ENCODE measurements around the gene BAIAP2.

Gene BAIAP2

DNA sequence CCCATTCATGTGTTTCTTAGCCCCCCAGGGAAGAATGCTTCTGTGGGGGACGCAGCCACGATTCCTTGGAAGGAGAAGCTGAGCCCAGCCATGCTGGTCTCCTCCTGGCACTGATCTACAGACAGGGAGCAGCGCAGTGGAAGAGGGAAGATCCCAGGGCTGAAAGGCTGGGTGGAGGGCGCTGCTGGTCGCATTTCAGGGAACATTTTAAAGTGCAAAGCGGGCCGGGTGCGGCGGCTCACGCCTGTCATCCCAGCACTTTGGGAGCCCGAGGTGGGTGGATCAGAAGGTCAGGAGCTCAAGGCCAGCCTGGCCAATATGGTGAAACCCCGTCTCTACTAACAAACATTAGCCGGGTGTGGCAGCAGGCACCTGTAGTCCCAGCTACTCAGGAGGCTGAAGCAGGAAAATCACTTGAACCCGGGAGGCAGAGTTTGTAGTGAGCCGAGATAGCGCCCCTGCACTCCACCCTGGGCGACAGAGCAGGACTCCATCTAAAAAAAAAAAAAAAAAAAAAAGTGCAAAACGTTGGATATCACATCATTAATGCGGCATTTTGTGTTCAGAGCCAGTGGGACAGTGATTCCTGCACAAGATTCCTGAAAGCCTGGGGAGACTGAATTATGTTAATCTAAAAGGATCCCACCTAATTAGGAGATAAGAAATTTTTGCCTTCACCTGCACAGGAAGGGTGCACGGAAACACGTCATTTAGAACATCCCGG lies 43.9 kb upstream of the BAIAP2 start:
- no peaks in the 10 kb centered on the region for H3K9me3 Mint-ChIP-seq
- DNase-seq = no peak
- H3K27me3 Mint-ChIP-seq (ENCODE audit: low read depth, poor library complexity) = peaks cover 39% of the 10 kb centered on the region
- no peaks in the 10 kb centered on the region for H3K36me3 Mint-ChIP-seq (ENCODE audit: low read depth)
- TF ChIP-seq, protein P1, sequence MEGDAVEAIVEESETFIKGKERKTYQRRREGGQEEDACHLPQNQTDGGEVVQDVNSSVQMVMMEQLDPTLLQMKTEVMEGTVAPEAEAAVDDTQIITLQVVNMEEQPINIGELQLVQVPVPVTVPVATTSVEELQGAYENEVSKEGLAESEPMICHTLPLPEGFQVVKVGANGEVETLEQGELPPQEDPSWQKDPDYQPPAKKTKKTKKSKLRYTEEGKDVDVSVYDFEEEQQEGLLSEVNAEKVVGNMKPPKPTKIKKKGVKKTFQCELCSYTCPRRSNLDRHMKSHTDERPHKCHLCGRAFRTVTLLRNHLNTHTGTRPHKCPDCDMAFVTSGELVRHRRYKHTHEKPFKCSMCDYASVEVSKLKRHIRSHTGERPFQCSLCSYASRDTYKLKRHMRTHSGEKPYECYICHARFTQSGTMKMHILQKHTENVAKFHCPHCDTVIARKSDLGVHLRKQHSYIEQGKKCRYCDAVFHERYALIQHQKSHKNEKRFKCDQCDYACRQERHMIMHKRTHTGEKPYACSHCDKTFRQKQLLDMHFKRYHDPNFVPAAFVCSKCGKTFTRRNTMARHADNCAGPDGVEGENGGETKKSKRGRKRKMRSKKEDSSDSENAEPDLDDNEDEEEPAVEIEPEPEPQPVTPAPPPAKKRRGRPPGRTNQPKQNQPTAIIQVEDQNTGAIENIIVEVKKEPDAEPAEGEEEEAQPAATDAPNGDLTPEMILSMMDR (IDR thresholded peaks at IDR 0.05) = no peak
- H3K27ac Mint-ChIP-seq = no peak overlapping the region
- peak overlapping the region; percentile 82 for H3K4me3 Mint-ChIP-seq
- H3K4me1 Mint-ChIP-seq = peaks cover 25% of the 10 kb centered on the region

DNA sequence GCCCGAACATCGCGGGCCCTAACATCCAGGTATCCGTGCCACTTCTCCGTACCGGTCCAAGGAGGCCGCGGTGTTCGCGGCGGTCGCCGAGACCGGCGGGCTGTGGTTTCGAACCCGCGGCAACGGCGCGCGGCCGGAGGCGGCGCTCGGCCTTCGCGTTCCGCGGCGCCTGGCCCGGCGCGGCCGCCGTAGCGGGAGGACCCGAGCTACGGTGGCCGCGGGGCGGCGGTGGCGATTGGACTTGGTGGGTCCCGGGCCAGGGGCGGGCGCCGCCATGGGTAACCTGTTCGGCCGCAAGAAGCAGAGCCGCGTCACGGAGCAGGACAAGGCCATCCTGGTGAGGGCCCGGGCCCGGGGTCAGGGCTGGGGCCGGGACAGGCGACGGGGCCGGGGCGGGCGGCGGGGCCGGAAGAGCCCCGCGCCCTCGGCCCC lies 43.3 kb upstream of the BAIAP2 start, which contains the start of gene CHMP6:
Gene CHMP6, plus strand, starts transcription at position 197 of the 432 bp plus-strand sequence. Its CDS starts 78 bp downstream, at position 275.
- no peak within 1 kb of the TSS for H3K27ac Mint-ChIP-seq
- H3K4me1 Mint-ChIP-seq = peaks cover 25% of the 10 kb centered on the region
- TF ChIP-seq, protein P1 (IDR thresholded peaks at IDR 0.05) = no peak
- peak within 1 kb of the TSS; percentile 83 for H3K4me3 Mint-ChIP-seq
- no peaks in the 10 kb centered on the region for H3K36me3 Mint-ChIP-seq (ENCODE audit: low read depth)
- peak; percentile 73 for DNase-seq
- no peaks in the 10 kb centered on the region for H3K9me3 Mint-ChIP-seq
- peaks cover 39% of the 10 kb centered on the region for H3K27me3 Mint-ChIP-seq (ENCODE audit: low read depth, poor library complexity)

DNA sequence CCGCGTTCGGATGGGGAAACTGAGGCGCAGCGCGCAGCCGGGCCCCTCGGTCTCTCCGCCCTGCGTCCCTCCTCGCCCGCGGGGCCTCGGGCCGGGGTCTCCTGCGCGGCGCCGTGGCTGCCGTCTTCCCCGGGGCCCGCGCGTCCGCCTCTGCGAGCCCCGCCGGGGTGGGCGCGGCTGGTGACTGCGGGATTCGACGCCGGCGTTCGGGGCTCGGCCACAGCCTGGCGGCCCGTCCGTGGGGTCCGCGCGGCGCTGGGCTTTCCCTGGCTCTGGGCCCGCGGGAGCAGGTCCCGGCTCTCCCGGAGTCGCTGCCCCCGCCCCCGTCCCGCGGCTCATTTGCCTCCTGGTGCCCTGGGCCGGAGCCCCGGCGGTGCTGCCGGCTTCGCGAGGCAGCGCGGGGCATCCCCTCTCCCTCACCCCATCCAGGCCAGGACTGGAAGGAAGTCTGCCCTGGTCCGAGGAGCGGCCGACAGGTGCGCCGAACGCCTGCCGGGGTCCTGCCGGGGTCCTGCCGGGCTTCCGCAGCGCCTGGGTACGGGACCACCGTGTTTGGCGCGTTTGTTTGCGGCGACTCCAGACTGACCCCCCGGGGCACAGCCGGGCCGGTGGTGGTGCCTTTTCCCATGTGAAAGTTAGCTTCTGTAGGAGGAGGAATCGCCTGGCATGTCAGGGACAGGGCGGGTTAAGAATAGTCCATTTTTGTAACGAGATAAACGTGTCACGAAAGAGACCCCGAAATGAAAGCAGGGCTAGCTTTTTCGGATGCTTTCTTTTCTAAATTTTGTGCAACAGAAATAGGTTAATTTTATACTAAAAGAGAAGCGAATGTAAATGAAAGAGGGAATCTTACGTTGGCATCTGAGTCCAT lies 42.6 kb upstream of the BAIAP2 start:
- peak overlapping the region; percentile 83 for H3K4me3 Mint-ChIP-seq
- DNase-seq = peak; percentile 58
- peaks cover 23% of the 10 kb centered on the region for H3K4me1 Mint-ChIP-seq
- no peaks in the 10 kb centered on the region for H3K9me3 Mint-ChIP-seq
- peaks cover 39% of the 10 kb centered on the region for H3K27me3 Mint-ChIP-seq (ENCODE audit: low read depth, poor library complexity)
- no peak overlapping the region for H3K27ac Mint-ChIP-seq
- no peaks in the 10 kb centered on the region for H3K36me3 Mint-ChIP-seq (ENCODE audit: low read depth)
- TF ChIP-seq, protein P1 (IDR thresholded peaks at IDR 0.05) = no peak

DNA sequence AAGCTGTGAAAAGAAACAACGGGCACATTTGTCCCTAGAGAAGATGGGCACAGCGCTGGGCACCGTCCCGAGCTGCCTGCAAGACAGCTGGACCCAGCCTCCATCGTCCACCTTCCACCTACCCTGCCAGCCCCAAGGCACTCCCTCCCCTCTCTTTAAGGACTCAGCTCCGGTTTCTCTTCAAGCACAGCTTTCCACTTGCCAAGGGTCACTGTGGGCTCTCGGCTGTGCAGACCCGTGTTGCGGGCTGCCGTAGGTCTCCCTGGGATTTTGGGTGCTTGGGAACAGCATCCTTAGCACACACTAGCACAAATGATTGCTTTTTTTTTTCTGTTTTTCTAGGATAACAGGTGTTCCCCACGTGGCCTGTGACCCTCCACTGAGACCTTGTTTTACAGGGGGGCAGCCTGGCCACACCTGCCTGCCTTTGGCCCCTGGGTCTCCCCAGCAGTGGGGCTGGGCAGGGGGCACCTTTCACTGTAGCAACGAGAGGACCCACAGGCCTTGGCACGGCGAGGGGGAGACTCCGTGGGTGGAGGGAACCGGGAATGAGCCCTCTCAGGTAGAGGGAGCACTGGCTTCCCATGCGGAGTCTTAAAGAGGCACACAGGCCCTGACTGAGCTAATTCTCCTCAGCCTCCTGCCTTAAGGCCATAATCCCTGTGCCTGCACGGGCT lies 41.9 kb upstream of the BAIAP2 start:
- Mint-ChIP-seq H3K4me1 (peaks cover 16% of the 10 kb centered on the region), H3K4me3 (peak overlapping the region; percentile 83), H3K27ac (no peak overlapping the region), H3K27me3 (ENCODE audit: low read depth, poor library complexity) (peaks cover 34% of the 10 kb centered on the region), H3K36me3 (ENCODE audit: low read depth) (no peaks in the 10 kb centered on the region), H3K9me3 (no peaks in the 10 kb centered on the region)
- DNase-seq = no peak
- TF ChIP-seq, protein P1 (IDR thresholded peaks at IDR 0.05) = no peak

DNA sequence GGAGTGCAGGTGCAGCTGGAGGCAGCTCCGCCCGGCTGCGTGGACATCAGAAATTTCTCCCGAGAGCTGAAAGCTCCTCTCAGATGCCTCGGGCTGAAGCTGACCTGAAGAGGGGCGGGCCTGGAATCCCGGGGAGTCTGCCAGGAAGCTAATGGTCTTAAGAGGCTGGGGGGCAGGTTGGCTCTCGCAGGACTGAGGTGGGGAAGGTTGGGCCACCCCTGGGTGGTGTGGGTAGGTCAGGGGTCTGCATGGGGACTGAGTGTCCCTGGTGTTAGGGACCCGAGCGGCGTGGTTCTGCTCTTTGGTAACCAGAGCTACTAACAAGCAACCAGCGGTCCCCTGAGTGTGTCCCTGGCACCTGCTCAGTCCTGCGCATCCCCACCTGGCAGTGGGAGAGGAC lies 39.8 kb upstream of the BAIAP2 start:
- no peak for DNase-seq
- TF ChIP-seq, protein P1 (IDR thresholded peaks at IDR 0.05) = no peak
- H3K9me3 Mint-ChIP-seq = no peaks in the 10 kb centered on the region
- H3K27ac Mint-ChIP-seq = no peak overlapping the region
- no peak overlapping the region for H3K4me3 Mint-ChIP-seq
- H3K27me3 Mint-ChIP-seq (ENCODE audit: low read depth, poor library complexity) = peaks cover 15% of the 10 kb centered on the region
- peaks cover 4% of the 10 kb centered on the region for H3K36me3 Mint-ChIP-seq (ENCODE audit: low read depth)
- peaks cover 8% of the 10 kb centered on the region for H3K4me1 Mint-ChIP-seq
